Measurements from ENCODE around the gene VAV3. TPM values are rescaled to one million over a fixed set of nuclear protein-coding genes. Genes with fewer than 3 reads are reported as not detected.

The VAV3 gene
- total RNA-seq, 1 experiment from 2014 or later: 10.0 TPM

- TF ChIP-seq E2F4 (CRISPR knock-in tag; IDR thresholded peaks at IDR 0.05; ENCODE audit: borderline replicate concordance, low read depth) (no peak), TEAD1 (CRISPR knock-in tag; IDR thresholded peaks at IDR 0.05) (no peak), HMGXB4 (CRISPR knock-in tag; IDR thresholded peaks at IDR 0.05) (no peak)
Observed at GRCh38 chr1:107536266-107536665, 428.7 kb downstream of the VAV3 start (continued).

GRCh38 chr1:107535091-107535490 lies 429.9 kb downstream of the VAV3 start:
- ChIA-PET POLR2A (no interaction called here), CTCF (no interaction called here)
- Mint-ChIP-seq H3K36me3 (no peaks in the 10 kb centered on the region), H3K27ac (no peak overlapping the region), H3K9me3 (no peaks in the 10 kb centered on the region; the same call in 1 of the 2 replicates), H3K4me1 (peaks cover 10% of the 10 kb centered on the region), H3K27me3 (ENCODE audit: low read depth) (no peaks in the 10 kb centered on the region; the same call in 1 of the 2 replicates), H3K4me3 (no peak overlapping the region)
- TF ChIP-seq ATF2 (CRISPR knock-in tag; IDR thresholded peaks at IDR 0.05; ENCODE audit: borderline replicate concordance, low read depth): no peak
- TF ChIP-seq NR2C2 (CRISPR knock-in tag; IDR thresholded peaks at IDR 0.05): no peak
- no peak for TF ChIP-seq TEAD1 (CRISPR knock-in tag; IDR thresholded peaks at IDR 0.05)
- no peak for TF ChIP-seq IRF1 (CRISPR knock-in tag; IDR thresholded peaks at IDR 0.05)
- TF ChIP-seq JUN (CRISPR knock-in tag; IDR thresholded peaks at IDR 0.05): no peak
- TF ChIP-seq SMAD4 (CRISPR knock-in tag; IDR thresholded peaks at IDR 0.05): no peak
- no peak for TF ChIP-seq RELA (CRISPR knock-in tag; IDR thresholded peaks at IDR 0.05; ENCODE audit: borderline replicate concordance)
- no peak for TF ChIP-seq FOXP4 (CRISPR knock-in tag; IDR thresholded peaks at IDR 0.05)
- TF ChIP-seq PRDM15 (CRISPR knock-in tag; IDR thresholded peaks at IDR 0.05): no peak
- no peak for TF ChIP-seq CDX4 (CRISPR knock-in tag; IDR thresholded peaks at IDR 0.05; ENCODE audit: borderline replicate concordance)
- ATAC-seq (no peak), DNase-seq (ENCODE audit: low spot score) (no peak)

Data from WTC11 (cell line).